ENCODE measurements around the gene FADS2. TPM values are rescaled to one million over a fixed set of nuclear protein-coding genes. Genes with fewer than 3 reads are reported as not detected.
A peak's percentile ranks its signal among the peaks of the same experiment; 100 is the strongest.

Gene FADS2
- total RNA-seq, 4 donors from 2014 or later: 130 to 455 (median 327) TPM

GRCh38 chr11:61826930-61827570 is 1.1 kb upstream of the FADS2 start:
- 50% methylated on average over 20 of the region's 23 CpGs for WGBS
- peak overlapping the region; percentile 65 for H3K27ac ChIP-seq
- H3K27me3 ChIP-seq: peaks cover 22% of the 10 kb centered on the region
- no peaks in the 10 kb centered on the region for H3K36me3 ChIP-seq
- peak overlapping the region; percentile 53 for H3K4me3 ChIP-seq
- H3K4me1 ChIP-seq: peaks cover 35% of the 10 kb centered on the region
- no peak for TF ChIP-seq EP300 (IDR thresholded peaks at IDR 0.05)
- no peak for TF ChIP-seq CTCF (IDR thresholded peaks at IDR 0.05)
- TF ChIP-seq POLR2AphosphoS5 (IDR thresholded peaks at IDR 0.05): no peak
- TF ChIP-seq POLR2A (IDR thresholded peaks at IDR 0.05): no peak
- DNase-seq (ENCODE audit: low spot score in 2 of 2): no peak
- no peaks in the 10 kb centered on the region for H3K9me3 ChIP-seq

- WGBS: 1% methylated on average over 10 of the region's 16 CpGs
- no peak for DNase-seq (ENCODE audit: low spot score in 2 of 2)
- Histone ChIP-seq H3K27me3 (peaks cover 22% of the 10 kb centered on the region), H3K9me3 (no peaks in the 10 kb centered on the region), H3K36me3 (no peaks in the 10 kb centered on the region), H3K27ac (peak overlapping the region; percentile 70), H3K4me3 (peak overlapping the region; percentile 53), H3K4me1 (peaks cover 35% of the 10 kb centered on the region)
- TF ChIP-seq POLR2A (IDR thresholded peaks at IDR 0.05) (no peak), CTCF (IDR thresholded peaks at IDR 0.05) (no peak), EP300 (IDR thresholded peaks at IDR 0.05) (no peak)
Observed at GRCh38 chr11:61828379-61828628, 204 bp downstream of the FADS2 start.

- Histone ChIP-seq H3K27me3 (peaks cover 22% of the 10 kb centered on the region), H3K4me1 (peaks cover 35% of the 10 kb centered on the region), H3K9me3 (no peaks in the 10 kb centered on the region), H3K27ac (peak overlapping the region; percentile 70), H3K4me3 (peak overlapping the region; percentile 53), H3K36me3 (no peaks in the 10 kb centered on the region)
- TF ChIP-seq POLR2A (IDR thresholded peaks at IDR 0.05): no peak
- peak in 1 of 2 donors; percentile 15 for TF ChIP-seq CTCF (IDR thresholded peaks at IDR 0.05)
- no peak for DNase-seq (ENCODE audit: low spot score in 2 of 2)
- WGBS: 23% methylated on average over 6 of the region's 55 CpGs
Observed at GRCh38 chr11:61828629-61829407, 718 bp downstream of the FADS2 start.

- peak overlapping the region; percentile 70 for H3K27ac ChIP-seq
- WGBS: 88% methylated on average over 4 of the region's 4 CpGs
- TF ChIP-seq EP300 (IDR thresholded peaks at IDR 0.05) (no peak), POLR2A (IDR thresholded peaks at IDR 0.05) (no peak), CTCF (IDR thresholded peaks at IDR 0.05) (no peak)
- peaks cover 45% of the 10 kb centered on the region for H3K4me1 ChIP-seq
- H3K36me3 ChIP-seq: no peaks in the 10 kb centered on the region
- peak overlapping the region; percentile 53 for H3K4me3 ChIP-seq
- H3K9me3 ChIP-seq: no peaks in the 10 kb centered on the region
- H3K27me3 ChIP-seq: peaks cover 22% of the 10 kb centered on the region
- DNase-seq (ENCODE audit: low spot score in 2 of 2): no peak
Observed at GRCh38 chr11:61829806-61830205, 1.7 kb downstream of the FADS2 start.

GRCh38 chr11:61830237-61831105 is 2.4 kb downstream of the FADS2 start:
- peaks cover 52% of the 10 kb centered on the region for H3K4me1 ChIP-seq
- H3K9me3 ChIP-seq: no peaks in the 10 kb centered on the region
- peaks cover 22% of the 10 kb centered on the region for H3K27me3 ChIP-seq
- H3K27ac ChIP-seq: peak overlapping the region; percentile 70
- 62% methylated on average over 8 of the region's 8 CpGs for WGBS
- H3K4me3 ChIP-seq: peak overlapping the region; percentile 53
- H3K36me3 ChIP-seq: no peaks in the 10 kb centered on the region
- TF ChIP-seq CTCF (IDR thresholded peaks at IDR 0.05): no peak
- TF ChIP-seq EP300 (IDR thresholded peaks at IDR 0.05): no peak
- no peak for TF ChIP-seq POLR2AphosphoS5 (IDR thresholded peaks at IDR 0.05)
- TF ChIP-seq POLR2A (IDR thresholded peaks at IDR 0.05): no peak
- DNase-seq (ENCODE audit: low spot score in 2 of 2): no peak
